ENCODE data around the gene NKG7. TPM values are rescaled to one million over a fixed set of nuclear protein-coding genes. Genes with fewer than 3 reads are reported as not detected.

Gene NKG7
- polyA plus RNA-seq, 3 donors, result 1.2 to 2.0 (median 1.3) TPM

GRCh38 chr19:51364200-51365106, 8.0 kb downstream of the NKG7 start:
- DNase-seq (ENCODE audit: low read depth in 3 of 3, low spot score in 2 of 3), result no peak

GRCh38 chr19:51361239-51361638, 11.2 kb downstream of the NKG7 start:
- DNase-seq (ENCODE audit: low read depth in 3 of 3, low spot score in 2 of 3), result no peak

GRCh38 chr19:51359294-51359693, 13.2 kb downstream of the NKG7 start:
- DNase-seq (ENCODE audit: low read depth in 3 of 3, low spot score in 2 of 3), result no peak

- DNase-seq (ENCODE audit: low read depth in 3 of 3, low spot score in 2 of 3), result no peak
Measured at GRCh38 chr19:51357952-51358351, 14.5 kb downstream of the NKG7 start.

GRCh38 chr19:51356159-51356801, 16.2 kb downstream of the NKG7 start:
- no peak for DNase-seq (ENCODE audit: low read depth in 3 of 3, low spot score in 2 of 3)

- peak; percentile 39 to 41 (median 41) for DNase-seq (ENCODE audit: low read depth in 3 of 3, low spot score in 2 of 3)
Measured at GRCh38 chr19:51354742-51355148, 17.7 kb downstream of the NKG7 start.

GRCh38 chr19:51354103-51354741, 18.2 kb downstream of the NKG7 start:
- peak in 1 of 3 donors; percentile 4 for DNase-seq (ENCODE audit: low read depth in 3 of 3, low spot score in 2 of 3)

GRCh38 chr19:51352783-51353360, 19.6 kb downstream of the NKG7 start:
- no peak for DNase-seq (ENCODE audit: low read depth in 3 of 3, low spot score in 2 of 3)

GRCh38 chr19:51351266-51351990, 21.0 kb downstream of the NKG7 start:
- no peak for DNase-seq (ENCODE audit: low read depth in 3 of 3, low spot score in 2 of 3)

- no peak for DNase-seq (ENCODE audit: low read depth in 3 of 3, low spot score in 2 of 3)
Measured at GRCh38 chr19:51347209-51347928, 25.1 kb downstream of the NKG7 start.

- no peak for DNase-seq (ENCODE audit: low read depth in 3 of 3, low spot score in 2 of 3)
Measured at GRCh38 chr19:51346742-51347141, 25.7 kb downstream of the NKG7 start.

GRCh38 chr19:51345076-51345620, 27.3 kb downstream of the NKG7 start:
- no peak for DNase-seq (ENCODE audit: low read depth in 3 of 3, low spot score in 2 of 3)

GRCh38 chr19:51342631-51343569, 29.6 kb downstream of the NKG7 start:
- DNase-seq (ENCODE audit: low read depth in 3 of 3, low spot score in 2 of 3), result no peak

GRCh38 chr19:51341976-51342580, 30.4 kb downstream of the NKG7 start, which contains the start of gene VSIG10L:
Gene VSIG10L (minus strand): TSS chr19:51342139. CDS start chr19:51342124, 15 bp downstream.
- DNase-seq (ENCODE audit: low read depth in 3 of 3, low spot score in 2 of 3), result no peak

- no peak for DNase-seq (ENCODE audit: low read depth in 3 of 3, low spot score in 2 of 3)
Measured at GRCh38 chr19:51341066-51341465, 31.4 kb downstream of the NKG7 start.

- DNase-seq (ENCODE audit: low read depth in 3 of 3, low spot score in 2 of 3), result peak; percentile 73 to 82 (median 82)
Measured at GRCh38 chr19:51339687-51340656, 32.5 kb downstream of the NKG7 start.

GRCh38 chr19:51339313-51339686, 33.2 kb downstream of the NKG7 start:
- no peak for DNase-seq (ENCODE audit: low read depth in 3 of 3, low spot score in 2 of 3)

Data from right renal cortex interstitium (tissue), 3 donors.